ENCODE measurements around the gene EGFR.

- TF ChIP-seq CTCF (conservative IDR thresholded peaks at IDR 0.05; ENCODE audit: low read depth, low read length), result no peak
- no peak for TF ChIP-seq EZH2 (IDR thresholded peaks at IDR 0.05; ENCODE audit: low read length, unreplicated experiment)
- no peak for TF ChIP-seq EZH2phosphoT487 (IDR thresholded peaks at IDR 0.05; ENCODE audit: borderline replicate concordance, low read length)
Measured at GRCh38 chr7:54988516-54988915, 30.3 kb upstream of the EGFR start.
